MM.1S (cell line): Measurements from ENCODE around the gene WNK1.
"Not testable (repeated sequence)": the region's sequence is repeated elsewhere in the genome, so short reads cannot be mapped to it uniquely, and the experiment has no call there.

Source experiments
- DNase-seq: peaks from one replicate; pipeline ENCODE4 v3.0.0-alpha.2; 2015
- H2AFZ ChIP-seq: fragments of 300-600 bp; sonication (generic); 2 replicates; pipeline ENCODE4 v1.6.0; 2016; ENCODE audit warnings: antibody characterized with exemption, low read length
- H3F3A ChIP-seq: fragments of 300-600 bp; sonication (generic); 2 replicates; pipeline ENCODE4 v1.6.1; 2016; ENCODE audit warnings: mild to moderate bottlenecking, antibody characterized with exemption, low read length, moderate library complexity, mixed read lengths; ENCODE audit not compliant: insufficient read depth
- H3K27ac ChIP-seq: fragments of 300-600 bp; sonication (generic); 2 replicates; pipeline ENCODE4 v1.5.1; 2016; ENCODE audit warnings: mild to moderate bottlenecking, low read length
- H3K27me3 ChIP-seq: fragments of 300-600 bp; sonication (generic); replicated peaks from 2 replicates; pipeline ENCODE4 v1.6.0; 2016; ENCODE audit warnings: low read length; ENCODE audit not compliant: insufficient read depth
- H3K36me3 ChIP-seq: fragments of 300-600 bp; sonication (generic); replicated peaks from 2 replicates; pipeline ENCODE4 v1.6.1; 2016; ENCODE audit warnings: mild to moderate bottlenecking, low read length, mixed read lengths; ENCODE audit not compliant: insufficient read depth
- H3K4me1 ChIP-seq: fragments of 300-600 bp; sonication (generic); 2 replicates; pipeline ENCODE4 v1.6.1; 2016; ENCODE audit warnings: low read length, mixed read lengths
- H3K4me2 ChIP-seq: fragments of 300-600 bp; sonication (generic); 2 replicates; pipeline ENCODE4 v1.6.0; 2016; ENCODE audit warnings: low read depth, low read length
- H3K4me3 ChIP-seq: fragments of 300-600 bp; sonication (generic); 2 replicates; pipeline ENCODE4 v1.5.1; 2016; ENCODE audit warnings: low read length, mixed read lengths
- H3K79me2 ChIP-seq: fragments of 300-600 bp; sonication (generic); 2 replicates; pipeline ENCODE4 v1.6.1; 2016; ENCODE audit warnings: mixed run types, low read length, mixed read lengths
- H3K9ac ChIP-seq: fragments of 300-600 bp; sonication (generic); 2 replicates; pipeline ENCODE4 v1.6.1; 2016; ENCODE audit warnings: low read length, mixed read lengths
- H3K9me2 ChIP-seq: fragments of 300-600 bp; sonication (generic); replicated peaks from 2 replicates; pipeline ENCODE4 v1.6.1; 2016; ENCODE audit warnings: mild to moderate bottlenecking, low read length, mixed read lengths; ENCODE audit not compliant: insufficient read depth
- H3K9me3 ChIP-seq: fragments of 300-600 bp; sonication (generic); replicated peaks from 2 replicates; pipeline ENCODE4 v1.6.1; 2016; ENCODE audit warnings: mild to moderate bottlenecking, low read length, mixed read lengths; ENCODE audit not compliant: insufficient read depth
- H4K20me1 ChIP-seq: fragments of 300-600 bp; sonication (generic); 2 replicates; pipeline ENCODE4 v1.6.1; 2016; ENCODE audit warnings: mild to moderate bottlenecking, low read length, moderate library complexity, mixed read lengths; ENCODE audit not compliant: insufficient read depth
- EZH2 ChIP-seq: fragments of 300-600 bp; sonication (generic); optimal IDR thresholded peaks from 2 replicates; pipeline ENCODE3; 2017; ENCODE audit warnings: low read depth, mild to moderate bottlenecking, antibody characterized with exemption, low read length, mixed read lengths
- EZH2phosphoT487 ChIP-seq: fragments of 300-600 bp; sonication (generic); IDR thresholded peaks from 2 replicates; pipeline ENCODE4 v1.6.1; 2018; ENCODE audit warnings: antibody characterized with exemption, low read length
- TF ChIP-seq, protein P1 (sequence below): fragments of 300-600 bp; sonication (generic); IDR thresholded peaks from 2 replicates; pipeline ENCODE4 v1.5.1; 2016; ENCODE audit warnings: antibody characterized with exemption, low read length, mixed read lengths

The WNK1 gene

DNA sequence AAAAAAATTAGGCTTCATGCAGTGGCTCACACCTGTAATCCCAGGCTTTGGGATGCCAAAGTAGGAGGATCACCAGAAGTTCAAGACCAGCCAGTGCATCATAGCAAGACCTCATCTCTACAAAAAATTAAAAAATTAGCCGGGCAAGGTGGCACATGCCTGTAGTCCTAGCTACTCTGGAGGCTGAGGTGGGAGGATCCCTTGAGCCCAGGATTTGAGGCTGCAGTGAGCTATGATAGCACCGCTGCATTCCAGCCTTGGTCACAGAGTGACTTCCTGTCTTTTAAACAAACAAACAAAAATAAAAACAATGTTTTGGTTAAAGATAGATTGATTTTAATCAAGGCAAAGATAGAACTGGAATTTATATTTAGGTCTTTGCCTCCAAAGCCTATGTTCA lies 60.6 kb downstream of the WNK1 start:
- no peaks in the 10 kb centered on the region for H3K36me3 ChIP-seq
- no peaks in the 10 kb centered on the region for H3K27me3 ChIP-seq
- no peaks in the 10 kb centered on the region; the same call in 1 of the 2 replicates for H3F3A ChIP-seq
- DNase-seq, result no peak
- H3K27ac ChIP-seq, result no peak overlapping the region
- H3K9ac ChIP-seq, result no peak overlapping the region
- H3K9me2 ChIP-seq, result no peaks in the 10 kb centered on the region
- H3K9me3 ChIP-seq, result no peaks in the 10 kb centered on the region
- no peaks in the 10 kb centered on the region; the same call in 1 of the 2 replicates for H4K20me1 ChIP-seq
- TF ChIP-seq EZH2 (no peak), EZH2phosphoT487 (no peak)
- TF ChIP-seq, protein P1, sequence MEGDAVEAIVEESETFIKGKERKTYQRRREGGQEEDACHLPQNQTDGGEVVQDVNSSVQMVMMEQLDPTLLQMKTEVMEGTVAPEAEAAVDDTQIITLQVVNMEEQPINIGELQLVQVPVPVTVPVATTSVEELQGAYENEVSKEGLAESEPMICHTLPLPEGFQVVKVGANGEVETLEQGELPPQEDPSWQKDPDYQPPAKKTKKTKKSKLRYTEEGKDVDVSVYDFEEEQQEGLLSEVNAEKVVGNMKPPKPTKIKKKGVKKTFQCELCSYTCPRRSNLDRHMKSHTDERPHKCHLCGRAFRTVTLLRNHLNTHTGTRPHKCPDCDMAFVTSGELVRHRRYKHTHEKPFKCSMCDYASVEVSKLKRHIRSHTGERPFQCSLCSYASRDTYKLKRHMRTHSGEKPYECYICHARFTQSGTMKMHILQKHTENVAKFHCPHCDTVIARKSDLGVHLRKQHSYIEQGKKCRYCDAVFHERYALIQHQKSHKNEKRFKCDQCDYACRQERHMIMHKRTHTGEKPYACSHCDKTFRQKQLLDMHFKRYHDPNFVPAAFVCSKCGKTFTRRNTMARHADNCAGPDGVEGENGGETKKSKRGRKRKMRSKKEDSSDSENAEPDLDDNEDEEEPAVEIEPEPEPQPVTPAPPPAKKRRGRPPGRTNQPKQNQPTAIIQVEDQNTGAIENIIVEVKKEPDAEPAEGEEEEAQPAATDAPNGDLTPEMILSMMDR, result no peak
- no peak overlapping the region for H2AFZ ChIP-seq
- peaks cover 85% of the 10 kb centered on the region for H3K79me2 ChIP-seq
- H3K4me1 ChIP-seq, result no peaks in the 10 kb centered on the region
- H3K4me2 ChIP-seq, result no peak overlapping the region
- H3K4me3 ChIP-seq, result no peak overlapping the region

DNA sequence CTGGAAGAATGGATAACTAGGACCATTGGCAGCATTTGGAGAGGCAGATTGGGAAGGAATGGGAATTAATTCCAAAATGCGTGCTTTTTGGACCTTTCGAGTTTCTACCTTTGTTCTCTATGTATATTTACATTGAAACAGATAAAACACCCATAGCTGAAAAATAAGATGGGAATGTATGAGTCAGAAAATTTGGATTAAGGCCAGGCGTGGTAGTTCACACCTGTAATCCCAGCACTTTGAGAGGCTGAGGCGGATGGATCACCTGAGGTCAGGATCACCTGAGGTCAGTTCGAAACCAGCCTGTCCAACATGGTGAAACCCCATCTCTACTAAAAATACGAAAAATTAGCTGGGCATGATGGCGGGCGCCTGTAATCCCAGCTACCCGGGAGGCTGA lies 65.1 kb downstream of the WNK1 start:
- H3K9me2 ChIP-seq, H3K27me3 ChIP-seq, DNase-seq, H3K4me3 ChIP-seq, H3K9me3 ChIP-seq, H3K36me3 ChIP-seq, H3K4me1 ChIP-seq, H4K20me1 ChIP-seq, H3K27ac ChIP-seq, H2AFZ ChIP-seq, H3K9ac ChIP-seq, H3F3A ChIP-seq, H3K4me2 ChIP-seq: not testable (repeated sequence)
- peaks cover 85% of the 10 kb centered on the region for H3K79me2 ChIP-seq

DNA sequence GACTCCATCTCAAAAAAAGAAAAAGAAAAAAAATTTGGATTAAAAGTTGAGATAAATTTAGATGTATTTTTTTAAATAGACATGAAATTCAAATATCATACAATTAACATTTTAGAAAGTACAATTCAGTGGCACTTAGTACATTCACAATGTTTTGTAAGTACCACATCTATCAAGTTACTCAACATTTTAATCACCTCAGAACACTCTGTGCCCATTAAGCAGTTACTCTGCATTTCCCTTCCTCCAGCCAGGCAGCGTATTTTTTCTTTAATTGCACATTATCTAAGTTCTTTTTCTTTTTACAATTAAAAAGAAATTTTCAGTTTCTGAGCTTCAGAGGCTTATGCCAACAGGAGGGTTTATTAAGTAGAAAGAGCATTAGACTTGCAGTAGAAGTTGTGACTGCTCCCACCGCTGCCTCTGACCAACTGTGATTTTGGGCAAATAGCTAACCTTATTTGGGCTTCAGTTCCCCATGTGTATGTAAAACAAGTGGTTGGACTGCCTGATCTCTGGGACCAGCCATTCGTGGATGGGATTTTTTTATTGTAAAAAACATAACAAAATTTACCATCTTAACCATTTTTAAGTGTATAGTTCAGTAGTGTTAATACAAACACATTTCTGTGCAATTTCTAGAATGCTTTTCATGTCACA lies 65.7 kb downstream of the WNK1 start:
- Histone ChIP-seq H3K9me2 (no peaks in the 10 kb centered on the region), H3K9me3 (no peaks in the 10 kb centered on the region), H3K36me3 (no peaks in the 10 kb centered on the region), H3F3A (peaks cover 8% of the 10 kb centered on the region), H3K9ac (no peak overlapping the region), H3K4me3 (no peak overlapping the region), H3K27me3 (no peaks in the 10 kb centered on the region), H3K4me2 (no peak overlapping the region), H4K20me1 (no peaks in the 10 kb centered on the region), H3K4me1 (peaks cover 8% of the 10 kb centered on the region), H3K79me2 (peaks cover 84% of the 10 kb centered on the region), H2AFZ (no peak overlapping the region), H3K27ac (no peak overlapping the region)
- TF ChIP-seq, protein P1, result no peak
- TF ChIP-seq EZH2, result no peak
- no peak for TF ChIP-seq EZH2phosphoT487
- no peak for DNase-seq

DNA sequence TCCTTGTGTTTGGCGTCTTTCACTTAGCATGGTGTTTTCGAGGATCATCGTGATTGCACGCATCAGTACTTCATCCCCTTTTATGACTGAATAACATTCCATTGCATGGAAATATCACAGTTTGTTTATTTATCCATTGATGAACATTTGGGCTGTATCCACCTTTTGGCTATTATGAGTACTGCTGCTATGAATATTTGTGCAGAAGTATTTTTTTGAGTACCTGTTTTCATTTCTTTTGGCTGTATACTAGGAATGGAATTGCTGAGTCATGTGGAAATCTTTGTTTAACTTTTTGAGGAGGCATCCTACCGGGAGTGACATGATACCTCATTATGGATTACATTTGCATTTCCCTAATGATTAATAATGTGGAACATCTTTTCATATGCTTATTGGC lies 66.4 kb downstream of the WNK1 start:
- no peak overlapping the region for H3K27ac ChIP-seq
- no peaks in the 10 kb centered on the region for H4K20me1 ChIP-seq
- TF ChIP-seq EZH2 (no peak), EZH2phosphoT487 (no peak)
- TF ChIP-seq, protein P1, result no peak
- H3K4me2 ChIP-seq, result no peak overlapping the region
- H3K9me2 ChIP-seq, result no peaks in the 10 kb centered on the region
- H3K79me2 ChIP-seq, result peaks cover 83% of the 10 kb centered on the region
- no peak overlapping the region for H2AFZ ChIP-seq
- no peaks in the 10 kb centered on the region for H3K9me3 ChIP-seq
- no peak for DNase-seq
- peaks cover 15% of the 10 kb centered on the region for H3K4me1 ChIP-seq
- no peaks in the 10 kb centered on the region for H3K27me3 ChIP-seq
- peaks cover 14% of the 10 kb centered on the region for H3F3A ChIP-seq
- no peak overlapping the region for H3K9ac ChIP-seq
- no peaks in the 10 kb centered on the region for H3K36me3 ChIP-seq
- no peak overlapping the region for H3K4me3 ChIP-seq
